ENCODE data around the gene PPP1R3E. TPM values are rescaled to one million over a fixed set of nuclear protein-coding genes. Genes with fewer than 3 reads are reported as not detected.

The PPP1R3E gene
- polyA plus RNA-seq, 1 donor = 18.5 TPM

- no peak for DNase-seq (ENCODE audit: low read depth)
Observed at GRCh38 chr14:23248601-23249000, 54.1 kb downstream of the PPP1R3E start.

Other genes starting within 250 kb of the PPP1R3E start
- 3.8 TPM for gene CDH24, start 245.3 kb downstream of the PPP1R3E start, polyA plus RNA-seq (ENCODE audit: insufficient read length)
- 144 TPM for gene ACIN1, start 207.7 kb downstream of the PPP1R3E start, polyA plus RNA-seq (ENCODE audit: insufficient read length)
- 47.4 TPM for gene C14orf119, start 207.4 kb downstream of the PPP1R3E start, polyA plus RNA-seq (ENCODE audit: insufficient read length)
- not detected for gene CIROP, start 197.9 kb downstream of the PPP1R3E start, polyA plus RNA-seq (ENCODE audit: insufficient read length)
- 0.11 TPM for gene CEBPE, start 183.6 kb downstream of the PPP1R3E start, polyA plus RNA-seq (ENCODE audit: insufficient read length)
- 2.9 TPM for gene SLC7A8, start 119.2 kb downstream of the PPP1R3E start, polyA plus RNA-seq (ENCODE audit: insufficient read length)
- gene RNF212B, start 64.9 kb downstream of the PPP1R3E start, polyA plus RNA-seq (ENCODE audit: insufficient read length) = 0.59 TPM
- gene HOMEZ, start 16.7 kb downstream of the PPP1R3E start, polyA plus RNA-seq (ENCODE audit: insufficient read length) = 11.1 TPM
- gene BCL2L2, start 4.0 kb upstream of the PPP1R3E start, polyA plus RNA-seq (ENCODE audit: insufficient read length) = 30.9 TPM
- gene PABPN1, start 18.6 kb upstream of the PPP1R3E start, polyA plus RNA-seq (ENCODE audit: insufficient read length) = 114 TPM
- 23.3 TPM for gene SLC22A17, start 50.0 kb upstream of the PPP1R3E start, polyA plus RNA-seq (ENCODE audit: insufficient read length)
- 69.2 TPM for gene EFS, start 62.3 kb upstream of the PPP1R3E start, polyA plus RNA-seq (ENCODE audit: insufficient read length)
- gene IL25, start 70.0 kb upstream of the PPP1R3E start, polyA plus RNA-seq (ENCODE audit: insufficient read length) = not detected
- gene CMTM5, start 74.2 kb upstream of the PPP1R3E start, polyA plus RNA-seq (ENCODE audit: insufficient read length) = 1.4 TPM
- 7.0 TPM for gene MYH6, start 105.4 kb upstream of the PPP1R3E start, polyA plus RNA-seq (ENCODE audit: insufficient read length)
- 932 TPM for gene MYH7, start 132.8 kb upstream of the PPP1R3E start, polyA plus RNA-seq (ENCODE audit: insufficient read length)
- gene NGDN, start 166.8 kb upstream of the PPP1R3E start, polyA plus RNA-seq (ENCODE audit: insufficient read length) = 35.1 TPM
- gene ZFHX2, start 248.9 kb upstream of the PPP1R3E start, polyA plus RNA-seq (ENCODE audit: insufficient read length) = 1.5 TPM

Measured in forelimb muscle (tissue), 1 donor.